Effector memory CD4-positive, alpha-beta T cell (primary cell): ENCODE measurements around the gene KTI12.
"Not testable (repeated sequence)": the region's sequence is repeated elsewhere in the genome, so short reads cannot be mapped to it uniquely, and the experiment has no call there.

Experiments
- DNase-seq, 3 donors: peaks; one replicate each; pipeline ENCODE4 v3.0.0-alpha.2; 2020
- H3K27ac ChIP-seq: 2 replicates; pipeline ENCODE4 v1.7.0; 2013; ENCODE audit warnings: mild to moderate bottlenecking, low read length, moderate library complexity; ENCODE audit not compliant: insufficient read depth, poor library complexity, severe bottlenecking
- H3K27me3 ChIP-seq: replicated peaks from 2 replicates; pipeline ENCODE4 v1.7.0; 2013; ENCODE audit warnings: mild to moderate bottlenecking, low read length; ENCODE audit not compliant: insufficient read depth, control insufficient read depth, poor library complexity, severe bottlenecking
- H3K36me3 ChIP-seq: 2 replicates; pipeline ENCODE4 v1.7.0; 2013; ENCODE audit warnings: mild to moderate bottlenecking, low read length, moderate library complexity; ENCODE audit not compliant: control insufficient read depth, insufficient read depth
- H3K4me1 ChIP-seq: 2 replicates; pipeline ENCODE4 v1.7.0; 2013; ENCODE audit warnings: low read length, mild to moderate bottlenecking; ENCODE audit not compliant: control insufficient read depth, insufficient read depth, poor library complexity, severe bottlenecking
- H3K4me3 ChIP-seq: 2 replicates; pipeline ENCODE4 v1.7.0; 2013; ENCODE audit warnings: low read length, low read depth, mild to moderate bottlenecking; ENCODE audit not compliant: insufficient read depth, poor library complexity, severe bottlenecking
- H3K9me3 ChIP-seq: 2 replicates; pipeline ENCODE4 v1.7.0; 2013; ENCODE audit warnings: mild to moderate bottlenecking, low read length, moderate library complexity; ENCODE audit not compliant: control insufficient read depth
- total RNA-seq, 3 donors: gene quantifications; one replicate each; lab custom pipeline; 2026; lab: John Stamatoyannopoulos, UW

Gene KTI12, protein sequence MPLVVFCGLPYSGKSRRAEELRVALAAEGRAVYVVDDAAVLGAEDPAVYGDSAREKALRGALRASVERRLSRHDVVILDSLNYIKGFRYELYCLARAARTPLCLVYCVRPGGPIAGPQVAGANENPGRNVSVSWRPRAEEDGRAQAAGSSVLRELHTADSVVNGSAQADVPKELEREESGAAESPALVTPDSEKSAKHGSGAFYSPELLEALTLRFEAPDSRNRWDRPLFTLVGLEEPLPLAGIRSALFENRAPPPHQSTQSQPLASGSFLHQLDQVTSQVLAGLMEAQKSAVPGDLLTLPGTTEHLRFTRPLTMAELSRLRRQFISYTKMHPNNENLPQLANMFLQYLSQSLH
- 5.6 to 10.0 (median 6.8) reads per million in 3 donors for total RNA-seq

DNA sequence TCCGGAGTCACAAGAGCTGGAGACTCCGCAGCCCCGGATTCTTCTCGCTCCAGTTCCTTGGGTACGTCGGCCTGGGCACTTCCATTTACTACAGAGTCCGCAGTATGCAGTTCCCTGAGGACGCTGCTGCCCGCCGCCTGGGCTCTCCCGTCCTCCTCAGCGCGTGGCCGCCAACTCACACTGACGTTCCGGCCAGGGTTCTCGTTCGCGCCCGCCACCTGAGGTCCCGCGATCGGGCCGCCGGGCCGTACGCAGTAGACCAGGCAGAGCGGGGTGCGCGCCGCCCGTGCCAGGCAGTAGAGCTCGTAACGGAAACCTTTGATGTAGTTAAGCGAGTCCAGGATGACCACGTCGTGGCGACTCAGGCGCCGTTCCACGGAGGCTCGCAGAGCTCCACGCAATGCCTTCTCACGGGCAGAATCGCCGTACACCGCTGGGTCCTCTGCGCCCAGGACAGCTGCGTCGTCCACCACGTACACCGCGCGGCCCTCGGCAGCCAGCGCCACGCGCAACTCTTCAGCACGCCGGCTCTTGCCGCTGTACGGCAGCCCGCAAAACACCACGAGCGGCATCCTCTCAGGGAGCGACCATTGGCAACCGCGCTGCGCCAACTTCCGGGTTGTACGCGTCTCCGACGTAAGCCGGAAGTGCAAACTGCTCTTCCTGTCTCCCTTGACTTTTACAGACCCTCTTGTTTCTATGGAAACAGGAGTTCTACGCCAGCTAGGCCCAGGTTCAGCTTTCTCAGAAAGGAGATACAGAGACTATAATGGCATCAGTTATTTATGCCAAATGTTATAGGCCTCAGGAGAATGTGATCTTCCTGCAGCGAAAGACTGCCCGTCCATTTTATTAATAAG is at the start of gene KTI12:
TSS of gene KTI12 (minus strand) at position 621 of the 860 bp plus-strand sequence. CDS start at position 572, 49 bp downstream.
- peak within 1 kb of the TSS; percentile 86 for H3K4me3 ChIP-seq
- peak; percentile 76 to 84 (median 80) for DNase-seq

GRCh38 chr1:52080014-52080415 is 46.4 kb upstream of the KTI12 start:
- Histone ChIP-seq H3K9me3 (no peaks in the 10 kb centered on the region), H3K4me3 (no peak overlapping the region), H3K27ac (no peak overlapping the region), H3K4me1 (no peaks in the 10 kb centered on the region), H3K27me3 (no peaks in the 10 kb centered on the region), H3K36me3 (peaks cover 11% of the 10 kb centered on the region)
- DNase-seq: no peak

More for the DNA sequence above, at the start of gene KTI12:
- H3K36me3 ChIP-seq: peaks cover 5% of the 10 kb centered on the region
- H3K27ac ChIP-seq: peak within 1 kb of the TSS; percentile 78
- peaks cover 16% of the 10 kb centered on the region for H3K4me1 ChIP-seq
- H3K27me3 ChIP-seq: no peaks in the 10 kb centered on the region
- H3K9me3 ChIP-seq: no peaks in the 10 kb centered on the region

GRCh38 chr1:52077277-52077676 is 43.7 kb upstream of the KTI12 start:
- not testable (repeated sequence) for H3K27ac ChIP-seq, H3K4me3 ChIP-seq, H3K9me3 ChIP-seq, DNase-seq, H3K36me3 ChIP-seq, H3K27me3 ChIP-seq, H3K4me1 ChIP-seq

- Histone ChIP-seq H3K4me1 (no peaks in the 10 kb centered on the region), H3K9me3 (no peaks in the 10 kb centered on the region), H3K36me3 (peaks cover 17% of the 10 kb centered on the region), H3K27ac (no peak overlapping the region), H3K4me3 (no peak overlapping the region), H3K27me3 (no peaks in the 10 kb centered on the region)
- DNase-seq: no peak
Measured at GRCh38 chr1:52072291-52072690, 38.7 kb upstream of the KTI12 start.

GRCh38 chr1:52070704-52071103 is 37.1 kb upstream of the KTI12 start:
- no peak overlapping the region for H3K27ac ChIP-seq
- no peak for DNase-seq

GRCh38 chr1:52063192-52063591 is 29.6 kb upstream of the KTI12 start:
- H3K4me1 ChIP-seq: no peaks in the 10 kb centered on the region
- no peak overlapping the region for H3K27ac ChIP-seq
- peaks cover 49% of the 10 kb centered on the region for H3K36me3 ChIP-seq
- H3K9me3 ChIP-seq: no peaks in the 10 kb centered on the region
- no peaks in the 10 kb centered on the region for H3K27me3 ChIP-seq
- DNase-seq: no peak
- no peak overlapping the region for H3K4me3 ChIP-seq

More at GRCh38 chr1:52070704-52071103, 37.1 kb upstream of the KTI12 start:
- Histone ChIP-seq H3K36me3 (peaks cover 25% of the 10 kb centered on the region), H3K9me3 (no peaks in the 10 kb centered on the region), H3K27me3 (no peaks in the 10 kb centered on the region), H3K4me3 (no peak overlapping the region), H3K4me1 (no peaks in the 10 kb centered on the region)

- Histone ChIP-seq H3K36me3 (peaks cover 35% of the 10 kb centered on the region), H3K4me1 (peaks cover 12% of the 10 kb centered on the region), H3K27me3 (no peaks in the 10 kb centered on the region), H3K9me3 (no peaks in the 10 kb centered on the region), H3K27ac (no peak overlapping the region), H3K4me3 (no peak overlapping the region)
- DNase-seq: no peak
Measured at GRCh38 chr1:52060822-52061221, 27.2 kb upstream of the KTI12 start.

DNA sequence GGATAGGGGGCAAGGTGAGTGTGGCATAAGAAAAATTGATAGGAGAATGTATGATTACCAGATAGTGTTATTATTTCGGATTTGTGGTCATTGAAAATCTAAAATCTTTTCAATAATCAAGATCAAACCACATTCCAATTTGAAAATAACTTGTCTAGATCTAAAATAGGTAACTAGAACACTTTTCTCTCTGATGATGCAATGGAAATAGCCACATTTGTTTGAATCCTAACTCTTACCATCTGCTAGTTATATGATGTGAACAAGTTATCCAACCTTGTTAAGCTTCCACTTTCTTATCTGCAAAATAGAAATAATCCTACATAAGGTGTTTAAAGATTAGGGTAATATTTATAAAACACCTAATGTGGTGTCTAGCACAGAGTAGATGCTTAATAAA is 26.3 kb upstream of the KTI12 start:
- Histone ChIP-seq H3K4me3 (no peak overlapping the region), H3K36me3 (peaks cover 28% of the 10 kb centered on the region), H3K27me3 (no peaks in the 10 kb centered on the region), H3K4me1 (peaks cover 12% of the 10 kb centered on the region), H3K27ac (no peak overlapping the region), H3K9me3 (no peaks in the 10 kb centered on the region)
- DNase-seq: no peak

DNA sequence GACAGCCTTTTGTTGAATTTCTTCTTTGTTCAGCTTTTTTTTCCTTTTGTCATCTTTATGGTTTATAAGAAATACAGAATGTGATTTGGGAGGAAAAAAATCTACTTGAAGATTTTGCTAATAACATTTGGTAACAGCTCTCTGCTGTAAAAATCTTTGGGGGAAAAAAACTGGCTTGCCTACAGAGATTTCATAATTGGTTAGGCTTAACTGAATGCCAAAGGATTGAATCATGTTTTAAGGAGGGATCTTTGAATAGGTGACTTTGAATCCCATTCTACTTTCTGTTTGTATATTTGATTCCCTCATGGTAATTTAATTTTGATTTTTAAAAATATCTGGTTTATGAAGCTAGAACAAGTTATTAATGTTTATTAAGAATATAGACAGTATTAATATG is 25.7 kb upstream of the KTI12 start:
- no peak overlapping the region for H3K27ac ChIP-seq
- H3K4me3 ChIP-seq: no peak overlapping the region
- no peaks in the 10 kb centered on the region for H3K9me3 ChIP-seq
- no peak for DNase-seq
- H3K36me3 ChIP-seq: peaks cover 23% of the 10 kb centered on the region
- peaks cover 17% of the 10 kb centered on the region for H3K4me1 ChIP-seq
- H3K27me3 ChIP-seq: no peaks in the 10 kb centered on the region
